GM18502 (cell line): ENCODE measurements around the gene ZHX3.
"Not testable (repeated sequence)": the region's sequence is repeated elsewhere in the genome, so short reads cannot be mapped to it uniquely, and the experiment has no call there.

Source experiments
- ATAC-seq: cut with Tn5 transposase; IDR thresholded peaks from one replicate; pipeline ENCODE4 v1.9.1; 2021; ENCODE audit warnings: mild to moderate bottlenecking; ENCODE audit not compliant: unreplicated experiment, poor library complexity

The ZHX3 gene

GRCh38 chr20:41264819-41265218, 52.7 kb downstream of the ZHX3 start:
- ATAC-seq, result no peak

- no peak for ATAC-seq
Observed at GRCh38 chr20:41261790-41262717, 55.5 kb downstream of the ZHX3 start.

GRCh38 chr20:41261260-41261659, 56.3 kb downstream of the ZHX3 start:
- no peak for ATAC-seq

- no peak for ATAC-seq
Observed at GRCh38 chr20:41260734-41261220, 56.8 kb downstream of the ZHX3 start.

GRCh38 chr20:41259309-41259708, 58.2 kb downstream of the ZHX3 start:
- no peak for ATAC-seq

- ATAC-seq, result no peak
Observed at GRCh38 chr20:41258474-41258873, 59.1 kb downstream of the ZHX3 start.

- ATAC-seq, result no peak
Observed at GRCh38 chr20:41256516-41256915, 61.0 kb downstream of the ZHX3 start.

GRCh38 chr20:41255655-41256054, 61.9 kb downstream of the ZHX3 start:
- ATAC-seq, result no peak

GRCh38 chr20:41249411-41250281, 67.9 kb downstream of the ZHX3 start:
- ATAC-seq, result no peak

GRCh38 chr20:41248368-41249024, 69.0 kb downstream of the ZHX3 start:
- no peak for ATAC-seq

GRCh38 chr20:41247523-41248367, 69.8 kb downstream of the ZHX3 start:
- ATAC-seq, result no peak

GRCh38 chr20:41245086-41245707, 72.3 kb downstream of the ZHX3 start:
- no peak for ATAC-seq

- ATAC-seq, result no peak
Observed at GRCh38 chr20:41242807-41243206, 74.7 kb downstream of the ZHX3 start.

- ATAC-seq, result no peak
Observed at GRCh38 chr20:41242352-41242751, 75.2 kb downstream of the ZHX3 start.

GRCh38 chr20:41237233-41237632, 80.3 kb downstream of the ZHX3 start:
- not testable (repeated sequence) for ATAC-seq

- not testable (repeated sequence) for ATAC-seq
Observed at GRCh38 chr20:41236818-41237217, 80.7 kb downstream of the ZHX3 start.

GRCh38 chr20:41234546-41234945, 83.0 kb downstream of the ZHX3 start:
- ATAC-seq, result no peak

- ATAC-seq, result no peak
Observed at GRCh38 chr20:41234041-41234440, 83.5 kb downstream of the ZHX3 start.
